Measurements from ENCODE around the gene PAK4.

PAK4 gene

GRCh38 chr19:39190768-39191167, 65.2 kb downstream of the PAK4 start:
- intact Hi-C loops (cut with DNase I), result no loop called here
- DNase-seq, result no peak

DNA sequence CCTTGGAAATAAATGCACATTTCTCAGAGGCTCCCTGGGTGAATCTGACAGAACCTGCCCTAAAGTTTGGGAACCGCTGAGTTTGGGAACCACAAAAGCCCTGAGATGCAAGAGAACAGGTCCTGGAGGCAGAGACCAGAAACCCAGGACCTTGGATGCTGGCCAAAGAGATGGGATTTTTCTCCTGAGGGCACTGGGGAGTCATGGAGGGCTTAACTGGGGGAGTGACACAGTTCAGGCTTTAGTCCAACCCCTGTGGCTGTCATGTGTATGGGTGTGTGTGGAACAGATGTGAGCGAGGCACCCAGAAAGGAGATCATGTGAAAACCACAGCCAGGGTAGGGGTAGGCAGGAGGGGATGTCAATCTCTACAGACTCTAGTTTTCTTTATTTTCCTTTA, 67.3 kb downstream of the PAK4 start:
- DNase-seq, result no peak
- intact Hi-C loops (cut with DNase I), result no loop called here

DNA sequence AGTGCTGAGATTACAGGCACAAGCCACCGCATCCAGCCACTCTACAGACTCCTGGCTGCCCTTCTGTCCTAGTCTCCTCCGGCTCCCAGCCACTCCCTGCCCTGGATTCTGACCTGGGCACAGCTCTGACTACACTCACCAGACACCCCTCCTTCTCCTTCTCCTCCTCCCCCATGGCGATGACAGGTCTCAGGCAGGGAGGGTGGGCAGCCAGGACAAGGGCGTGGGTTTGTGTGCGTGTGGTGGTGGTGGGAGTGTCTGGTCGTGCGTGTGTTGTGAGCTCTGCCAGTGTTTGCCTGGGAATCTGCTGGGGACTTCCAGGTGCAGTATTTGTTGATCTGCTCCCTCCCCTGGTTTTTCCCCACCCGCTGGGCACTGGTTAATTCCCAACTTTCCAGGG, 68.2 kb downstream of the PAK4 start:
- DNase-seq, result no peak
- intact Hi-C loops (cut with DNase I), result no loop called here

GRCh38 chr19:39194832-39195542, 69.4 kb downstream of the PAK4 start:
- DNase-seq, result no peak
- intact Hi-C loops (cut with DNase I), result no loop called here

- DNase-seq, result no peak
- intact Hi-C loops (cut with DNase I), result no loop called here
Observed at GRCh38 chr19:39195755-39196154, 70.2 kb downstream of the PAK4 start.

GRCh38 chr19:39196320-39196719, 70.7 kb downstream of the PAK4 start:
- DNase-seq, result no peak
- intact Hi-C loops (cut with DNase I), result no loop called here

DNA sequence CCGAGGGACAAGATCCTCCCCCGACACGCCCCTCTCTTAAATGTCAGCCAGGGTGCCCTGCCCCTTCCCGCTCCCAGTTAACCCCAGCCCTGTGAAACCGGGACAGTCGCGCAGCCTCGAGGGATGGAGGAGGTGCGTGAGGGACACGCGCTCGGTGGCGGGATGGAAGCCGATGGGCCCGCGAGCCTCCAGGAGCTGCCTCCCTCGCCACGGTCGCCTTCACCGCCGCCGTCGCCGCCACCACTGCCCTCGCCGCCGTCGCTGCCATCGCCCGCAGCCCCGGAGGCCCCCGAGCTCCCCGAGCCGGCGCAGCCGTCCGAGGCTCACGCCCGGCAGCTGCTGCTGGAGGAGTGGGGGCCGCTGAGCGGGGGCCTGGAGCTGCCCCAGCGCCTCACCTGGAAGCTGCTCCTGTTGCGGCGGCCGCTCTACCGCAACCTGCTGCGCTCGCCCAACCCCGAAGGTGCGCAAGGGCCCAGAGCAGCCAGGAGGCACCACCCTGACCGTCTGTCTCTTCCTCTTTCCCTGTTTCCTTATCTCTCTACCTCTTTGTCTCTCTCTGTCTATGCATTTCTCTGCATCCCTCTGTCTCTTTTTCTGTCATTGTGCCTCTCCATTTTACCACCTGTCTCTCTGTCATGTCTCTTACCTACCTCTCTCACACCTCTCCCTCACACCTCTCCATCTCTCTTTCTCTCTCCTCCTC, 71.4 kb downstream of the PAK4 start, which contains the start of gene NCCRP1:
NCCRP1 (plus strand) TSS at position 105 of the 703 bp plus-strand sequence; CDS start at position 124, 19 bp downstream.
- no peak for DNase-seq
- intact Hi-C loops (cut with DNase I), result no loop called here

GRCh38 chr19:39197808-39198207, 72.2 kb downstream of the PAK4 start:
- no peak for DNase-seq
- intact Hi-C loops (cut with DNase I), result no loop called here

GRCh38 chr19:39199025-39199424, 73.4 kb downstream of the PAK4 start:
- intact Hi-C loops (cut with DNase I), result no loop called here
- peak in 41 of 42 donors; percentile 11 to 85 (median 66) for DNase-seq

- DNase-seq, result no peak
- intact Hi-C loops (cut with DNase I), result no loop called here
Observed at GRCh38 chr19:39200066-39200802, 74.6 kb downstream of the PAK4 start.

DNA sequence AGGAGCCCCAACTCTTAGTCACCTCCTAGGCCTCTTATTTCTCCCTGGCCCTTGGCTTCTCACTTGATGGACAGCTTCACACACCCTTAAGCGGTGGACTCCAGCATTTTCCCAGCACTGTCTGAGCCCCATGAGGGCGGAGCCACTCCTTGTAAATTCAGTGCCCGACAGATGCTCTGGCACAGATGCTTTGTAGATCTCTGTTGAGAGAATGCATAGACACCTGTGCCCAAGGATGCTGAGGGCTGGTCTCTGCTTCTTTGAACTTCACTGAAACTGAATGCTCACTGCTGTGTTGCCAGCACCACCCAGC, 75.2 kb downstream of the PAK4 start:
- DNase-seq, result no peak
- intact Hi-C loops (cut with DNase I), result no loop called here

- intact Hi-C loops (cut with DNase I), result no loop called here
- DNase-seq, result no peak
Observed at GRCh38 chr19:39202998-39203355, 77.4 kb downstream of the PAK4 start.

DNA sequence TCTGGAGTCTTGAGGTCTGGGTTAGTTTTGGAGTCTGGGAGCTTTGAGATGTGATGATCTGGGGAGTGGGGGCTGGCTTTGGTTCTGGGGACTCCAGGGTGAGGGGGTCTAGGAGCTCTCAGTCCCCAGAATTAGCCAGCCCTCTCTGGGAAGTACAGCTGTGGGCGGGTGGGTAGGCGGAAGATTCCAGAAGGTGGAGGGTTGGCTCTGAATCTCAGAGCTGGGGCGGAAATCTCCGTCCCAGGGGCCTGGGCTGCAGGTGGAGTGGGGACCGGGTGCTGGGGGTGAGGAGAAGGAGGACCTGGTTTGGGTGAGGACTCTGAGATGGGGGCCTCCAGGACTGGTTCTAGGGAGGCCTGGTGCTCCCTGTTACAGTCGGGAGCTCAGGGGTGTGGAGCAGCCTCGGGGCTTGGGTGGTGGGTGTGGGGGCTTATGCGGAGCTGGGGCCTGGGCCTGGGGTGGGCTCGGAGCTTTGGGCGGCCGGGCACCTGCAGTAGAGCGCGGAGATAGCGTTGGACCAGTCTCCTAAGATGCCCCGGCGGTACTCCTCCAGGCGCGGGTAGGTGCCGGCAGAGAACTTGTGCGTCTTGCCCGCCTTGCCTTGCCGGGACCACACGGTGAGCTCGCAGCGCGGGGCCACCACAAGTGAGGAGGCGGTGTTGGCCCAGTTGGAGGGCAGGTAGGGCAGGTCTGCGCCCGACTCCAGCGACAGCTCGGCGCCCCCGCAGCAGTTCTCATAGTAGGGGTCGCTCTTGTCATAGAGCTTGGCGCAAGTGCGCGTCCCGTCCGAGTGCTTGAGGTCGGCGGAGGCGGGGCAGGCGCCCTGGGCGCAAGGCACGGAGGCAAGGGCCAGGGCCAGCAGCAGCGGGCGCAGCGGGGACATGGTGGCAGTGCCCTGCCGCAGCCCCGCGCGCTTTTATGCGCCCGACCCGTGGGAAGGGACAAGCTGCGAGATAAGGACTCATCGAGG, 78.1 kb downstream of the PAK4 start, which contains the start of gene SYCN:
SYCN (minus strand) TSS at position 892 of the 970 bp plus-strand sequence; CDS start at position 883, 9 bp downstream.
- intact Hi-C loops (cut with DNase I), result no loop called here
- no peak for DNase-seq

DNA sequence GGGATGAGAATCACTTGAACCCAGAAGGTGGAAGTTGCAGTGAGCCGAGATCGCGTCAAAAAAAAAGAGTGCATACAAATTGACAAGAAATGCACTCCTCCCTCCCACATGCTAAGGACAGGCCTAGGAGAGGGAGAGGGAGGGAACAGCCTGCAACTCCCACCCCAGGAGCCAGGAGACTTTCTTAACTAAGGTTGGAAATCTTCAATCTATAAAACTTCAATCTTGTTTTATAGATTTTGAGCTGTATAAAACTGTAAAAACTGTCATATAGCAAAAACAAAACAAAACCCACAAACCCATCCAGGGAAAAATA, 79.8 kb downstream of the PAK4 start:
- DNase-seq, result no peak
- intact Hi-C loops (cut with DNase I), result no loop called here

- intact Hi-C loops (cut with DNase I), result no loop called here
- DNase-seq, result no peak
Observed at GRCh38 chr19:39206122-39206521, 80.5 kb downstream of the PAK4 start.

GRCh38 chr19:39207293-39207836, 81.8 kb downstream of the PAK4 start:
- no peak for DNase-seq
- intact Hi-C loops (cut with DNase I), result no loop called here

DNA sequence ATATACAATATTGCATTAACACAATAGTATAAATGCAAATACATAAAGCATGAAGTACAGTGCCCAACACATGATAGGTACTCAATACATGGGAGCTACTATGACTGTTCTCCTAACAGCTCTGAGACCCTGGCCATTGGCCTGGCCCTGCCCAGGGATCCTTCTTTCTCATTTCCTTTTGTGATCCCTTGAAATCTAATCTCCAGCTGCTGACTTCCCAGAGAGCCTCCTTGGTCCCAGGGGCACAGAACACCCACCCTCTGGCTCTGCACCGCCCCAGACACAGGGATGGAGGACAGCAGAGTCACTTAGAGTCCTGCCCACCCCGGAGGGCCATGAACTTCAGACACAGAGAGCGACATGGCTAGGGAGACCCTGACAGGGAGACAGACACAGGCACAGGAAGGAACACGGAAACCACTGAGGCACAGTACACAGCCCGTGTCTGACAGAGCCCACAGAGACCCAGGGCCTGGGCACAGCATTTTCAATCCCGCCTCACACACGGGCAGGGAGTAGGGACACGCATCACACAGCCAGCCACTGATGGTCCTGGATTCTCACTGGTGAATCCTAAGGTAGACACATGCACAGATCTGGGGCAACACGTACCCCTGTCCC, 82.7 kb downstream of the PAK4 start:
- DNase-seq, result no peak
- intact Hi-C loops (cut with DNase I), result no loop called here

DNA sequence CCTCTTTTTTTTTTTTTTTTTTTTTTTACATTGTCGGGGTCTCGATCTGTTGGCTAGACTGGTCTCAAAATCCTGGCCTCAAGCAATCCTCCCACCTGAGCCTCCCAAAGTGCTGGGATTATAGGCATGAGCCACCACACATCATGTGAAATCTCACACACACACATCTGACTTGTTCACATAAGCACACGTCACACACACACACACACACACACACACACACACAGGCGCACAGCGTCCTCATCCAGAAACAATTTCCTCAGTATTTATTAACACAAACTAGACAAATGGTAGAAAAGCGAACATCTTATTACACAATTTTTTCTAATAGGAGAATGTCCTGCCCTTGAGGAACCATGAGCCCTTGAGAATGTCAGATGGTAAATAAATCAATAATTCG, 83.6 kb downstream of the PAK4 start:
- DNase-seq, result no peak
- intact Hi-C loops (cut with DNase I), result no loop called here

Measured in head of caudate nucleus (tissue), 42 donors.